Liver (tissue), 9 donors: ENCODE measurements around the gene TNFRSF13B. TPM values are rescaled to one million over a fixed set of nuclear protein-coding genes. Genes with fewer than 3 reads are reported as not detected.

Source experiments
- DNase-seq: peaks from one replicate; pipeline ENCODE4 v3.0.0-alpha.2; 2017; ENCODE audit warnings: low spot score
- H3K27ac ChIP-seq, 2 donors: one replicate each; pipeline ENCODE4 v1.7.0; 2013; ENCODE audit warnings: inconsistent platforms in 2 of 2, low read length in 2 of 2, control low read depth in 1 of 2, low read depth in 1 of 2, mild to moderate bottlenecking in 1 of 2
- H3K27me3 ChIP-seq, 4 donors: one replicate each; pipeline versions ENCODE4 v1.6.1 to v1.7.0; 2013; ENCODE audit warnings: low read length in 3 of 4, inconsistent platforms in 1 of 4, mild to moderate bottlenecking in 1 of 4, moderate library complexity in 1 of 4; ENCODE audit not compliant: control insufficient read depth in 4 of 4, insufficient read depth in 4 of 4
- H3K36me3 ChIP-seq, 4 donors: one replicate each; pipeline versions ENCODE4 v1.6.1 to v1.7.0; 2013; ENCODE audit warnings: low read length in 3 of 4, mild to moderate bottlenecking in 3 of 4, low read depth in 1 of 4, moderate library complexity in 1 of 4; ENCODE audit not compliant: control insufficient read depth in 4 of 4, insufficient read depth in 3 of 4
- H3K4me1 ChIP-seq, 4 donors: one replicate each; pipeline versions ENCODE4 v1.6.1 to v1.7.0; 2013; ENCODE audit warnings: low read length in 3 of 4, mild to moderate bottlenecking in 3 of 4, moderate library complexity in 1 of 4; ENCODE audit not compliant: control insufficient read depth in 4 of 4, insufficient read depth in 4 of 4
- H3K4me3 ChIP-seq, 3 donors: one replicate each; pipeline versions ENCODE4 v1.6.1 to v1.7.0; 2013; ENCODE audit warnings: low read length in 3 of 3, control low read depth in 1 of 3, low read depth in 1 of 3, mild to moderate bottlenecking in 1 of 3
- H3K9ac ChIP-seq, 2 donors: one replicate each; pipeline ENCODE4 v1.7.0; 2013; ENCODE audit warnings: low read length in 2 of 2, mild to moderate bottlenecking in 2 of 2, moderate library complexity in 2 of 2, control low read depth in 1 of 2, low read depth in 1 of 2
- H3K9me3 ChIP-seq, 4 donors: one replicate each; pipeline versions ENCODE4 v1.6.1 to v1.7.0; 2013; ENCODE audit warnings: low read length in 3 of 4; ENCODE audit not compliant: control insufficient read depth in 4 of 4
- ATF3 ChIP-seq: IDR thresholded peaks from 2 replicates; pipeline ENCODE4 v1.6.1; 2016; ENCODE audit warnings: antibody characterized with exemption
- EGR1 ChIP-seq, 2 donors: IDR thresholded peaks; 2 replicates each; pipeline ENCODE4 v1.6.1; 2016 to 2018; ENCODE audit warnings: antibody characterized with exemption in 2 of 2, low read depth in 2 of 2
- FOXA2 ChIP-seq: IDR thresholded peaks from 2 replicates; pipeline ENCODE4 v1.6.1; 2016; ENCODE audit warnings: antibody characterized with exemption
- GABPA ChIP-seq, 2 donors: IDR thresholded peaks in 1 of 2; conservative IDR thresholded peaks in 1 of 2; 2 replicates each; pipeline ENCODE4 v1.6.1; 2016; ENCODE audit warnings: antibody characterized with exemption in 2 of 2, mild to moderate bottlenecking in 1 of 2, moderate library complexity in 1 of 2
- HNF4A ChIP-seq, 2 donors: conservative IDR thresholded peaks; 2 replicates each; pipeline ENCODE4 v1.6.1; 2016; ENCODE audit warnings: antibody characterized with exemption in 2 of 2, mild to moderate bottlenecking in 2 of 2
- JUND ChIP-seq, 2 donors: IDR thresholded peaks; 2 replicates each; pipeline ENCODE4 v1.6.1; 2016; ENCODE audit warnings: antibody characterized with exemption in 2 of 2
- MAX ChIP-seq: IDR thresholded peaks from 2 replicates; pipeline ENCODE4 v1.6.1; 2016; ENCODE audit warnings: antibody characterized with exemption
- RAD21 ChIP-seq, 2 donors: IDR thresholded peaks; 2 replicates each; pipeline ENCODE4 v1.6.1; 2016; ENCODE audit warnings: antibody characterized with exemption in 2 of 2, mild to moderate bottlenecking in 2 of 2
- RXRA ChIP-seq, 2 donors: IDR thresholded peaks; 2 replicates each; pipeline ENCODE4 v1.6.1; 2017 to 2018; ENCODE audit warnings: antibody characterized with exemption in 2 of 2, mild to moderate bottlenecking in 1 of 2
- SP1 ChIP-seq: IDR thresholded peaks from 2 replicates; pipeline ENCODE4 v1.6.1; 2018; ENCODE audit warnings: antibody characterized with exemption, mild to moderate bottlenecking
- TAF1 ChIP-seq: conservative IDR thresholded peaks from 2 replicates; pipeline ENCODE4 v1.6.1; 2016; ENCODE audit warnings: antibody characterized with exemption, mild to moderate bottlenecking
- YY1 ChIP-seq: IDR thresholded peaks from 2 replicates; pipeline ENCODE4 v1.6.1; 2016; ENCODE audit warnings: antibody characterized with exemption, mild to moderate bottlenecking
- WGBS: extraction: QIAGEN DNeasy Blood & Tissue Kit; methylation state at CpG from one replicate; pipeline ENCODE4 v1.1.7; 2013; 5-methylcytosine and 5-hydroxymethylcytosine counted together
- polyA plus RNA-seq, 2 donors: library from polyadenylated mRNA; stranded (reverse) in 1 of 2; unstranded in 1 of 2; fragments of 200-250 nt in 1 of 2; fragments of >200 nt in 1 of 2; fragmentation: Nextera tagmentation in 1 of 2; extraction: Ambion mirVana in 1 of 2; gene quantifications; one replicate each; pipeline versions ENCODE4 v1.2.1 to v1.2.3, GENCODE V29; 2013 to 2015
- total RNA-seq, 2 donors: library from RNA; depleted of rRNA; stranded (reverse); fragments of >200 nt; gene quantifications; one replicate each; pipeline ENCODE4 v1.2.3, GENCODE V29; 2014
- TF ChIP-seq, protein P1 (sequence below): fragments of 150-350 bp; IDR thresholded peaks from 2 replicates; pipeline ENCODE4 v1.5.1; 2017; ENCODE audit warnings: improper control_type of control experiment, low read depth, low read length; ENCODE audit not compliant: missing input control
- TF ChIP-seq, protein P2 (sequence below): IDR thresholded peaks from 2 replicates; pipeline ENCODE4 v1.6.1; 2016; ENCODE audit warnings: antibody characterized with exemption
- TF ChIP-seq, protein P3 (sequence below): IDR thresholded peaks from 2 replicates; pipeline ENCODE4 v1.6.1; 2016; ENCODE audit warnings: antibody characterized with exemption, mild to moderate bottlenecking
- donor health status: healthy.
- donor health status: healthy.
- donor health status: healthy.
- donor health status: healthy.
- donor health status: healthy.

TNFRSF13B gene
- total and polyA plus RNA-seq, 4 donors: 0.17 to 0.26 TPM; not detected in 2

GRCh38 chr17:16950488-16950887 is 21.4 kb downstream of the TNFRSF13B start:
- H3K27me3 ChIP-seq: no peaks in the 10 kb centered on the region
- no peak for DNase-seq
- no peak overlapping the region for H3K9ac ChIP-seq
- no peaks in the 10 kb centered on the region for H3K36me3 ChIP-seq
- no peak for TF ChIP-seq GABPA (IDR thresholded peaks at IDR 0.05 in 1 of 2, conservative IDR thresholded peaks at IDR 0.05 in 1 of 2)
- no peak for TF ChIP-seq RXRA (IDR thresholded peaks at IDR 0.05)
- TF ChIP-seq, protein P1, sequence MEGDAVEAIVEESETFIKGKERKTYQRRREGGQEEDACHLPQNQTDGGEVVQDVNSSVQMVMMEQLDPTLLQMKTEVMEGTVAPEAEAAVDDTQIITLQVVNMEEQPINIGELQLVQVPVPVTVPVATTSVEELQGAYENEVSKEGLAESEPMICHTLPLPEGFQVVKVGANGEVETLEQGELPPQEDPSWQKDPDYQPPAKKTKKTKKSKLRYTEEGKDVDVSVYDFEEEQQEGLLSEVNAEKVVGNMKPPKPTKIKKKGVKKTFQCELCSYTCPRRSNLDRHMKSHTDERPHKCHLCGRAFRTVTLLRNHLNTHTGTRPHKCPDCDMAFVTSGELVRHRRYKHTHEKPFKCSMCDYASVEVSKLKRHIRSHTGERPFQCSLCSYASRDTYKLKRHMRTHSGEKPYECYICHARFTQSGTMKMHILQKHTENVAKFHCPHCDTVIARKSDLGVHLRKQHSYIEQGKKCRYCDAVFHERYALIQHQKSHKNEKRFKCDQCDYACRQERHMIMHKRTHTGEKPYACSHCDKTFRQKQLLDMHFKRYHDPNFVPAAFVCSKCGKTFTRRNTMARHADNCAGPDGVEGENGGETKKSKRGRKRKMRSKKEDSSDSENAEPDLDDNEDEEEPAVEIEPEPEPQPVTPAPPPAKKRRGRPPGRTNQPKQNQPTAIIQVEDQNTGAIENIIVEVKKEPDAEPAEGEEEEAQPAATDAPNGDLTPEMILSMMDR: no peak
- no peak for TF ChIP-seq ATF3
- no peak for TF ChIP-seq MAX
- no peak for TF ChIP-seq FOXA2
- TF ChIP-seq YY1: no peak
- H3K9me3 ChIP-seq: peaks cover 0 to 5% (median 2%) of the 10 kb centered on the region in 4 donors
- WGBS: 82% methylated on average over 5 of the region's 5 CpGs
- no peak overlapping the region for H3K27ac ChIP-seq
- H3K4me1 ChIP-seq: no peaks in the 10 kb centered on the region
- H3K4me3 ChIP-seq: no peak overlapping the region

DNA sequence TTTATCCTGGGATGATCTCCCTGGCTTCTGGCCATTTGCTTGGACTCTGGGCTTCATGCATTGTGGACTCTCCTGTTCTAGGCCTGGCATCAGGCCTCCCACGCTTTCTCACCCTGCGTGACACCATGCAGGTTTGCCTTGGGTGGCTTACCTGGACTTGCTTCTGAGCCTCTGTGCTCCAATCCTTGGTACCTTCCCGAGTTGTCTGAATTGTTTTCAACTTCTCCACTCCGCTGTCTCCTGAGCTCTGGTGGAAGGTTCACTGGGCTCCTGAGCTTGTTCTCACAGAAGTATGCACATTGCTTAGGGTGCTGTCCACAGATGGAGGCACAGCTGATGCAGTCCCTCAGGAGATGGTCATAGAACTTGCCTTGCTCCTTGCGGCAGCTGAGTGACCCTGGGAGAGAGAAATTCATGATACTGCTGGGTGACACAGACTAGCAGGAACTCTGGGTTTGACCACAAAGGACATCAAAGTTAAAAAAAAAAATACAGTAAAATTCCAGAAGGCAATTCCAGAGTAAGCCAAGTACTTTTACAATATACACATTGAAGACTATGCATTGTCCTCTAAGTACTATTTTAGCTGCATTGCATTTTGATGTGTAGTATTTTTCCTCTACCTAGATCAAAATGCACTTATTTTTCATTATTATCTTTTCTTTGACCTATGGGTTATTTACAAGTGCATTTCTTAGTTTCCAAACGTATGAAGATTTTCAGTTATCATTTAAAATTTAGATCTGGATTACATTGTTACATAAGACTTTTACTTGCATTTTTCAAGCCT is 23.1 kb downstream of the TNFRSF13B start:
- TF ChIP-seq HNF4A (conservative IDR thresholded peaks at IDR 0.05) (no peak), JUND (IDR thresholded peaks at IDR 0.05) (no peak), TAF1 (no peak), SP1 (no peak), RAD21 (IDR thresholded peaks at IDR 0.05) (no peak), RXRA (IDR thresholded peaks at IDR 0.05) (no peak), YY1 (no peak), ATF3 (no peak), EGR1 (IDR thresholded peaks at IDR 0.05; ENCODE audit: low read depth in 2 of 2) (no peak), GABPA (IDR thresholded peaks at IDR 0.05 in 1 of 2, conservative IDR thresholded peaks at IDR 0.05 in 1 of 2) (no peak), FOXA2 (no peak)
- TF ChIP-seq, protein P1: no peak
- TF ChIP-seq, protein P2, sequence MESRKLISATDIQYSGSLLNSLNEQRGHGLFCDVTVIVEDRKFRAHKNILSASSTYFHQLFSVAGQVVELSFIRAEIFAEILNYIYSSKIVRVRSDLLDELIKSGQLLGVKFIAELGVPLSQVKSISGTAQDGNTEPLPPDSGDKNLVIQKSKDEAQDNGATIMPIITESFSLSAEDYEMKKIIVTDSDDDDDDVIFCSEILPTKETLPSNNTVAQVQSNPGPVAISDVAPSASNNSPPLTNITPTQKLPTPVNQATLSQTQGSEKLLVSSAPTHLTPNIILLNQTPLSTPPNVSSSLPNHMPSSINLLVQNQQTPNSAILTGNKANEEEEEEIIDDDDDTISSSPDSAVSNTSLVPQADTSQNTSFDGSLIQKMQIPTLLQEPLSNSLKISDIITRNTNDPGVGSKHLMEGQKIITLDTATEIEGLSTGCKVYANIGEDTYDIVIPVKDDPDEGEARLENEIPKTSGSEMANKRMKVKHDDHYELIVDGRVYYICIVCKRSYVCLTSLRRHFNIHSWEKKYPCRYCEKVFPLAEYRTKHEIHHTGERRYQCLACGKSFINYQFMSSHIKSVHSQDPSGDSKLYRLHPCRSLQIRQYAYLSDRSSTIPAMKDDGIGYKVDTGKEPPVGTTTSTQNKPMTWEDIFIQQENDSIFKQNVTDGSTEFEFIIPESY: no peak
- TF ChIP-seq, protein P3, sequence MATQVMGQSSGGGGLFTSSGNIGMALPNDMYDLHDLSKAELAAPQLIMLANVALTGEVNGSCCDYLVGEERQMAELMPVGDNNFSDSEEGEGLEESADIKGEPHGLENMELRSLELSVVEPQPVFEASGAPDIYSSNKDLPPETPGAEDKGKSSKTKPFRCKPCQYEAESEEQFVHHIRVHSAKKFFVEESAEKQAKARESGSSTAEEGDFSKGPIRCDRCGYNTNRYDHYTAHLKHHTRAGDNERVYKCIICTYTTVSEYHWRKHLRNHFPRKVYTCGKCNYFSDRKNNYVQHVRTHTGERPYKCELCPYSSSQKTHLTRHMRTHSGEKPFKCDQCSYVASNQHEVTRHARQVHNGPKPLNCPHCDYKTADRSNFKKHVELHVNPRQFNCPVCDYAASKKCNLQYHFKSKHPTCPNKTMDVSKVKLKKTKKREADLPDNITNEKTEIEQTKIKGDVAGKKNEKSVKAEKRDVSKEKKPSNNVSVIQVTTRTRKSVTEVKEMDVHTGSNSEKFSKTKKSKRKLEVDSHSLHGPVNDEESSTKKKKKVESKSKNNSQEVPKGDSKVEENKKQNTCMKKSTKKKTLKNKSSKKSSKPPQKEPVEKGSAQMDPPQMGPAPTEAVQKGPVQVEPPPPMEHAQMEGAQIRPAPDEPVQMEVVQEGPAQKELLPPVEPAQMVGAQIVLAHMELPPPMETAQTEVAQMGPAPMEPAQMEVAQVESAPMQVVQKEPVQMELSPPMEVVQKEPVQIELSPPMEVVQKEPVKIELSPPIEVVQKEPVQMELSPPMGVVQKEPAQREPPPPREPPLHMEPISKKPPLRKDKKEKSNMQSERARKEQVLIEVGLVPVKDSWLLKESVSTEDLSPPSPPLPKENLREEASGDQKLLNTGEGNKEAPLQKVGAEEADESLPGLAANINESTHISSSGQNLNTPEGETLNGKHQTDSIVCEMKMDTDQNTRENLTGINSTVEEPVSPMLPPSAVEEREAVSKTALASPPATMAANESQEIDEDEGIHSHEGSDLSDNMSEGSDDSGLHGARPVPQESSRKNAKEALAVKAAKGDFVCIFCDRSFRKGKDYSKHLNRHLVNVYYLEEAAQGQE: no peak
- peak; percentile 19 for DNase-seq
- Histone ChIP-seq H3K36me3 (no peaks in the 10 kb centered on the region), H3K4me1 (no peaks in the 10 kb centered on the region), H3K4me3 (no peak overlapping the region), H3K27ac (no peak overlapping the region), H3K9ac (no peak overlapping the region), H3K27me3 (peaks cover 0 to 5% (median 0%) of the 10 kb centered on the region in 4 donors), H3K9me3 (peaks cover 0 to 5% (median 1%) of the 10 kb centered on the region in 4 donors)
- whole genome bisulfite sequencing: 83% methylated on average over 6 of the region's 6 CpGs
